Stimulated activated CD8-positive, alpha-beta memory T cell treated with anti-CD3 and anti-CD28 coated beads, Interleukin-15, amount 100 ng/mL, for 1 hour (primary cell): Measurements from ENCODE around the gene RCAN3.
"Not testable (repeated sequence)": the region's sequence is repeated elsewhere in the genome, so short reads cannot be mapped to it uniquely, and the experiment has no call there.

Experiments used
- DNase-seq: peaks from one replicate; pipeline ENCODE4 v3.0.0-alpha.2; 2020; ENCODE audit warnings: low read depth

Gene RCAN3

DNA sequence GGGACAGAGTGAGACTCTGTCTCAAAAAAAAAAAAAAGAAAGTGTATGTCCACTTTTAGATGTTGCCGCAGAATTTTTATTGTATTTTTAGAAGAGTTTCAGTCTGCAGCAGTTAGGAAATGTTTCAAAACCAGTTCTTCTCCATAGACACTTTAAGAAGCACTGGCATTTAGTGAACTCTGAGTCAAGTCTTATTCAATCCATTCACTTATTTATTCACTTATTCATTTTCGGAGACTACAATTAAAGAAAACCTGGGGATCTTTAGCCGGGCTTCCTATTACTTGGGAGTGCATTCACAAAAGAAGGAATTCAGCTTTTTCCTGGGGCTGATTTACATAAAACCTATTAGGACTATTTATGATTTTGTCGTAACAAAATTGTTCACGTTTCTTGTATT lies 12.3 kb downstream of the RCAN3 start:
- DNase-seq = no peak

DNA sequence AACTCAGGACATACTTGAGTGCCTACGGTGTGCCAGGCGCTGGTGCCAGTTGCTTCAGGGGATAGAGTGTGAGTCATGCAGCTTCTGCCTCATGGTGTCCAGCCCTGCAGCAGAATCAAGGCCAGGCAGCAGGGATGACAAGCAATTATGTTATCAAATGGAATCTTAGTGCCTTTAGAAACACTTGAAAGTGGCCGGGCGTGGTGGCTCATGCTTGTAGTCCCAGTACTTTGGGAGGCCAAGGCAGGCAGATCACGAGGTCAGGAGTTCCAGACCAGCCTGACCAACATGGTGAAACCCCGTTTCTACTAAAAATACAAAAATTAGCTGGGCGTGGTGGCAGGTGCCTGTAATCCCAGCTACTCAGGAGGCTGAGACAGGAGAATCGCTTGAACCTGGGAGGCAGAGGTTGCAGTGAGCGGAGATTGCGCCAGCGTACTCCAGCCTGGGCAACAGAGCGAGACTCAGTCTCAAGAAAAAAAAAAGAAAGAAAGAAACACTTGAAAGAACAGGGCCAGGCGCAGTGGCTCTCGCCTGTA lies 13.1 kb downstream of the RCAN3 start:
- DNase-seq = not testable (repeated sequence)

- DNase-seq = no peak
Observed at GRCh38 chr1:24516506-24516905, 13.9 kb downstream of the RCAN3 start.

GRCh38 chr1:24517898-24518297 lies 15.3 kb downstream of the RCAN3 start:
- DNase-seq = no peak

DNA sequence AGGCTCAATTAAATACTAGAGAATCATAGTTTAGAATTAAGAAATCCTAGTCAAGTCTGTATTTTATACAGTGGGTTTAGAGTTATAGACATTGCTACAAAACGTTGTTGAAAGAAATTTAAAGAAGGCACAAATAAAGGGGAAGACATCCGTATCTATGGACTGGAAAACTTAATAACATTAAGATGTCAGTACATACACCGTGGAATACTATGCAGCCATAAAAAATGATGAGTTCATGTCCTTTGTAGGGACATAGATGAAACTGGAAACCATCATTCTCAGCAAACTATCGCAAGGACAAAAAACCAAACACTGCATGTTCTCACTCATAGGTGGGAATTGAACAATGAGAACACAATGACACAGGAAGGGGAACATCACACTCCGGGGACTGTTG lies 17.6 kb downstream of the RCAN3 start:
- DNase-seq = not testable (repeated sequence)

- no peak for DNase-seq
Observed at GRCh38 chr1:24525606-24526005, 23.0 kb downstream of the RCAN3 start.

GRCh38 chr1:24526045-24526444 lies 23.4 kb downstream of the RCAN3 start:
- DNase-seq = no peak

- DNase-seq = no peak
Observed at GRCh38 chr1:24526940-24527542, 24.4 kb downstream of the RCAN3 start.

- no peak for DNase-seq
Observed at GRCh38 chr1:24528744-24529143, 26.1 kb downstream of the RCAN3 start.

DNA sequence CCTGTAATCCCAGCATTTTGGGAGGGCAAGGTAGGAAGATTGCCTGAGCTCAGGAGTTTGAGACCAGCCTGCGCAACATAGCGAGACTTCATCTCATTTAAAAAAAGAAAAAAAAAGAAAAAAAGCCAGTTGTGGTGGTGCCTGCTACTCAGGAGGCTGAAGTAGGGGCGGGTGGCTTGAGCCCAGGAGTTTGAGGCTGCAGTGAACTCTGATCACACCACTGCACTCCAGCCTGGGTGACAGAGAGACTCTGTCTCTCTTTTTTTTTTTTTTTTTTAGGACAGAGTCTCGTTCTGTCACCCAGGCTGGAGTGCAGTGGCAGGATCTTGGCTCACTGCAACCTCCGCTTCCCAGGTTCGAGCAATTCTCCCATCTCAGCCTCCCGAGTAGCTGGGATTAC lies 26.7 kb downstream of the RCAN3 start:
- not testable (repeated sequence) for DNase-seq

- DNase-seq = peak; percentile 50
Observed at GRCh38 chr1:24535021-24535424, 32.4 kb downstream of the RCAN3 start.

DNA sequence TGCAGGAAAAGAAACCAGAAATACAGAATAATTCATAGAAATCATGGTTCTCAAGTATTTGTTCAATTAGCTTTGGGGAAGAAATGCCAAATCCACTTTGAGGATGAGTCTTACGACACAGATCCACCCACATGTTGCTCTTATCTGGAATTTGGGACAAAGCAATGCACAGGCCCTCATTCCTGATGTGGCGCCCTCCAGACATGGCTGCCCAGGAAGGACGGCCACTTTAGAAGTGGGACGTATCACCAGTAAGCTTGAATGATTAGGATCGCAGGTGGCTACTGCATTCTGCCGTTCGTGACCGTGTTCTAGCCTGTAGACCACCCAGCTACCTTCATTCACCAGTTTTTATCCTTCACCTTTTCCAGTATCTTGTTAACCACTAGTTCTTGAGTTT lies 33.1 kb downstream of the RCAN3 start:
- no peak for DNase-seq

DNA sequence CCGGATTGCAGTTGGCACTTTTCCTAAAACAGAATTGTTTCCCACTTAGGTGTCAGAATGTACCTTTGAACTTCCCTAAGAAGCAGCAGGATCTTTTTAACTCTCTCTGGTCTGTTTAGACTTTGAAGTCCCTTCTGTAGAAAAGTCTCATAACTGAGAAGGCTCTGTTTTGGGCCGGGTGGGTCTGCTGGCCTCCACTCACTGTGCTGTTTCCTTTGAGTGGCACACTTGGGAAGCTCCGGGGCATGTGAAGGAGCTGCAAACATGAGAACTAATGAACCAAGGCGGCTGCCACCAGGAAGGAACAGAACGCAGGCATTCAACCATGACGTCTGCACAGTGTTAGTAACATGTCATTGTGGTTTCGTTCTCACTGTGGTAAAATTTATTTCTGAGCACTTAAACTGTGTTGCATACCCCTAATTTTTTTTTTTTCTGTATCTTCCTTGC lies 33.8 kb downstream of the RCAN3 start:
- peak; percentile 49 for DNase-seq

DNA sequence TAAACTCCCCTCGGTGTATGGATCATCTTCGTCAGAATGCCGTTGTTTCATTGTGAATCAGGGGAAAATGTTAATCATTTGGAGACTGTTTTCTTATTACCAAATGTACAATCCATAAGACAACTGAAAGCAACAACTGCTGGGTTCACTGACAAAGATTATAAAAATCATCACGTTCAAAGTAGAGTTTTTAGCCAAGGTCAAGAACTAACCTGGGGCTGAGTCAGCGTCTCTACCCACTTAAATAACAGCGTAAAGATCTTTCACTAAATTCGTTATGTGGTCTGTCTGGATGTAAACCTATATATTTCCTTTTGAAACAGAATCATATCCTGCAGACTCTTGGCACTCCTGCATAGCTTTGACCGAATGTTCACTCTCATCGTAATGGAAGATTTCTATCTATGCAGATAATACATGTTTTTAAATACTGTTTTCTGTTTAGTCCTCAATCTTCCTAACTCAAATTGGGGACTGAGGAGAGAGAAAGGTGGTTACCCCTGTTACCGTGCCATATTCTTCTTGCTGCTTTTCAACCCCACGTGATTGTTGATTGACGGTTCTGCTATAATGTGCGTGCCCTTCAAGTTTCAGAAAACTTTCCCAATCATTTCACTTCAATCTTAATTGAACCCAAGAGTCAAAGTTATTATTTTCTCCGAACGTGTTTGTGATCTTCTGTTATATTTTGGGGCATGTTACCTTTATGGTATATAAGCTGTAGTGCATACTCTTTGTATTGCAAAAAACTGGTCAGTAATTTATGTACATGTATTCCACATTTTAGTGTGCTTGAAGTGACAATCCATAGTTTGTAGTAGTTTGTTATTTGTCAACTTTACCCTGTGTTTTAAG lies 37.6 kb downstream of the RCAN3 start:
- no peak for DNase-seq

- DNase-seq = no peak
Observed at GRCh38 chr1:24540906-24541710, 38.5 kb downstream of the RCAN3 start.

DNA sequence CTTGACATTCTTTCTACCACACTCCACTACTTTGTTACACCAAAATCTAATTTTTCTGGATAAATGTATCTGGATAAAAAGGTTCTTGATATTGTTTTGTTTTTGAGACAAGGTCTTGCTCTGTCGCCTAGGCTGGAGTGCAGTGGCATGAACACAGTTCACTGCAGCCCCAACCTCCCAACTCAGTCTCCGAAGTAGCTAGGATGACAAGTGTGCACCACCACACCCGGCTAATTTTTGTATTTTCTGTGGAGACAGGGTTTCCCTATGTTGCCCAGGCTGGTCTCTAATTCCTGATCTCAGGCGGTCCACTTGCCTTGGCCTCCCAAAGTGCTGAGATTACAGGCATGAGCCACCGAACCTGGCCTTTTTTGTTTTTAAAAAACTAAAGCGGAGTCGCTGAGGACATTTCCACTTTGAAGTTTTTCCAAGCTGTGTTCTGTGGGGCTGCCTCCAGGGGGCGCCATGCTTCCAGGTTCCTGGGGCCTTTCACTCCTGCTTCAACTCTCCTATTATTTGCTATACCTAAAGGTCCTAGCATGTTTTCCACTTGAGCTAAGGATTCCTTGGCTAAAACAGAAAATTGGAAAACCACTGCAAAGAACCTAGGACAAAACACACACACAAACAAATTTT lies 39.2 kb downstream of the RCAN3 start:
- no peak for DNase-seq

DNA sequence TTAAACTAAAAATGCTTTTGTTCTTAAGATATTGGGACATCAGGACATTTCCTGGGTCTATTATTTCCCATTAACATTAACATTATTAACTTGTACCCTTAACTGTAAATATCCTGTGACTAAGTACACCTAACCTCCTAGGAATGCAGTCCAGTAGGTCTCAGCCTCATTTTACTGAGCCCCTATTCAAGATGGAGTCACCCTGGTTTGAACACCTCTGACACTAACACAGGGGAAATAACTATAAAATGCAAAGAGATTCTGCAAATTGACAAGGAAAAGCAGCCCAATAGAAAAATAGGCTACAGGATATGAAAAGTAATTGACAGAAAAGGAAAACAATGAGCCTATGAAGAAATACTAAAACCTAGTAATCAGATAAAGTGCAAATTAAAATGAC lies 41.6 kb downstream of the RCAN3 start:
- DNase-seq = no peak

GRCh38 chr1:24545662-24546061 lies 43.0 kb downstream of the RCAN3 start:
- DNase-seq = no peak

GRCh38 chr1:24547195-24547594 lies 44.6 kb downstream of the RCAN3 start:
- DNase-seq = no peak

DNA sequence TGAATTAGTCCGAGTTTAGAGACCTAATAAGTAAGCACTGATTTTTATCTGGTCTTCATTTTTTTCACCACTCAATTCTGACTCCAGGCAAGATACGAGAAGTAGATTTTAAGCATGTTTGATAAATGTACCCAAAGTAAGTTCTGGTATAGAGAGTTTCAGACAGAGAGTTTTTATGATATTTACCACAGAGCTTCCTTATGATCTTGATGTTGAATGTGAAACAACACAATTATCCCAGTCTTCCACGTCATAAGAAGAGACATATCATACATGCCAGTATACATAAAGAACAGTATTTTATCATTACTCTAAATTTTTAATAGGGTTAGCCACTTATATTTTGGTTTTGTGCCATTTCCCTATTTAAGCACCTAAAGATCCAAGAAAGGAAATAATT lies 45.4 kb downstream of the RCAN3 start:
- DNase-seq = no peak

DNA sequence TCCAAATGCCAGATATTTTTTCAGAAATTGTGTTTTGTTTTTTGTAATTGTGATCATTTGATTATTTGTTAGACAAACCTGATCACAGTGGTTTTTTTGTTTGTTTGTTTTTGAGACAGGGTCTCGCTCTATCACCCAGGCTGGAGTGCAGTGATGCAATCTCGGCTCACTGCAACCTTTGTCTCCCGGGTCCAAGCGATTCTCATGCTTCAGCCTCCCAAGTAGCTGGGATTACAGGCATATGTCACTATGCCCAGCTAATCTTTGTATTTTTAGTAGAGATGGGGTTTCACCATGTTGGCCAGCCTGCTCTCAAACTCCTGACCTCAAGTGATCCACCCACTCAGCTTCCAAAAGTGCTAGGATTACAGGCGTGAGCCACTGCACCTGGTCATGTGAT lies 46.6 kb downstream of the RCAN3 start:
- not testable (repeated sequence) for DNase-seq
